ENCODE results near the gene TRAM2. TPM values are rescaled to one million over a fixed set of nuclear protein-coding genes. Genes with fewer than 3 reads are reported as not detected.

TRAM2 gene
- total and polyA plus RNA-seq, 10 of the 15 experiments (the other 5 are each of a cell fraction or from before 2014, with no cell fraction given) = 2.5 to 15.0 (median 11.0) TPM

- Histone ChIP-seq H4K20me1 (ENCODE audit: control insufficient read depth, insufficient read depth) (no peaks in the 10 kb centered on the region), H2AFZ (ENCODE audit: control insufficient read depth, low read depth, low read length) (no peak overlapping the region), H3K4me2 (ENCODE audit: control insufficient read depth, insufficient read depth) (no peak overlapping the region), H3K27me3 (replicated peaks in 1 of 2; ENCODE audit: control insufficient read depth in 2 of 2, insufficient read depth in 2 of 2, low read length in 1 of 2) (no peaks in the 10 kb centered on the region), H3K4me1 (ENCODE audit: control insufficient read depth, insufficient read depth, low read length) (peaks cover 30% of the 10 kb centered on the region), H3K27ac (ENCODE audit: control insufficient read depth, insufficient read depth) (no peak overlapping the region), H3K36me3 (ENCODE audit: control insufficient read depth in 2 of 2, insufficient read depth in 2 of 2, low read length in 1 of 2) (no peaks in the 10 kb centered on the region), H3K9ac (ENCODE audit: control insufficient read depth, insufficient read depth, low read length) (no peak overlapping the region), H3K4me3 (no peak overlapping the region), H3K79me2 (ENCODE audit: control insufficient read depth, insufficient read depth, low read length) (no peaks in the 10 kb centered on the region), H3K9me3 (replicated peaks; ENCODE audit: control insufficient read depth, insufficient read depth, low read length) (no peaks in the 10 kb centered on the region)
- FAIRE-seq (peak; percentile 44), ATAC-seq (no peak), DNase-seq (ENCODE audit: low read depth, low spot score) (no peak)
- intact Hi-C loops (cut with micrococcal nuclease; ENCODE audit: unreplicated experiment) = loop anchor here (5.0 to 10.0 kb wide), 3 partner anchors 66 to 312 kb away; partner anchors contain the start of gene MCM3
- ChIA-PET CTCF (interaction anchor here (1.0 to 12.5 kb wide), 11 partner anchors 9 to 366 kb away, joined by 3 to 118 read pairs (median 5); partner anchors contain the start of genes EFHC1 and TRAM2), POLR2A (interaction anchor here (0.7 to 1.5 kb wide), 3 partner anchors 177 to 245 kb away, joined by 3 to 4 read pairs (median 3); no protein-coding TSS in a partner anchor), RAD21 (ENCODE audit: unreplicated experiment) (interaction anchor here (1.1 to 2.2 kb wide), 6 partner anchors 21 to 181 kb away, joined by 3 to 8 read pairs (median 6); no protein-coding TSS in a partner anchor), SMC1A (ENCODE audit: uncharacterized antibody, unreplicated experiment) (interaction anchor here (0.7 to 6.1 kb wide), 12 partner anchors 9 to 613 kb away, joined by 3 to 41 read pairs (median 5); no protein-coding TSS in a partner anchor)
- in situ Hi-C loops (cut with MboI) = no loop called here
- WGBS (ENCODE audit: insufficient coverage, insufficient replicate concordance, low lambda C conversion rate, missing lambda C conversion rate) = 20% methylated on average over 2 of the region's 2 CpGs
- no TSS peak for BruUV-seq (replicated peaks)
- TF ChIP-seq ASH2L (IDR thresholded peaks at IDR 0.05; ENCODE audit: borderline replicate concordance, low read depth) (no peak), ZBTB33 (IDR thresholded peaks at IDR 0.05) (no peak), MXI1 (IDR thresholded peaks at IDR 0.05; ENCODE audit: low read depth, low read length) (no peak), SUPT20H (IDR thresholded peaks at IDR 0.05; ENCODE audit: borderline replicate concordance, control insufficient read depth, low read depth, low read length) (no peak), ZNF217 (IDR thresholded peaks at IDR 0.05) (no peak), SIN3A (IDR thresholded peaks at IDR 0.05; ENCODE audit: low read depth, low read length) (no peak), MYB (IDR thresholded peaks at IDR 0.05; ENCODE audit: borderline replicate concordance, low read depth, low read length) (no peak), TCF3 (IDR thresholded peaks at IDR 0.05; ENCODE audit: borderline replicate concordance, insufficient read depth, low read depth, low read length) (no peak), SIX5 (IDR thresholded peaks at IDR 0.05; ENCODE audit: low read depth, low read length, severe bottlenecking) (no peak), RELA (IDR thresholded peaks at IDR 0.05; ENCODE audit: borderline replicate concordance, partially characterized antibody) (no peak), NBN (IDR thresholded peaks at IDR 0.05) (no peak)
- TF ChIP-seq, protein P1, sequence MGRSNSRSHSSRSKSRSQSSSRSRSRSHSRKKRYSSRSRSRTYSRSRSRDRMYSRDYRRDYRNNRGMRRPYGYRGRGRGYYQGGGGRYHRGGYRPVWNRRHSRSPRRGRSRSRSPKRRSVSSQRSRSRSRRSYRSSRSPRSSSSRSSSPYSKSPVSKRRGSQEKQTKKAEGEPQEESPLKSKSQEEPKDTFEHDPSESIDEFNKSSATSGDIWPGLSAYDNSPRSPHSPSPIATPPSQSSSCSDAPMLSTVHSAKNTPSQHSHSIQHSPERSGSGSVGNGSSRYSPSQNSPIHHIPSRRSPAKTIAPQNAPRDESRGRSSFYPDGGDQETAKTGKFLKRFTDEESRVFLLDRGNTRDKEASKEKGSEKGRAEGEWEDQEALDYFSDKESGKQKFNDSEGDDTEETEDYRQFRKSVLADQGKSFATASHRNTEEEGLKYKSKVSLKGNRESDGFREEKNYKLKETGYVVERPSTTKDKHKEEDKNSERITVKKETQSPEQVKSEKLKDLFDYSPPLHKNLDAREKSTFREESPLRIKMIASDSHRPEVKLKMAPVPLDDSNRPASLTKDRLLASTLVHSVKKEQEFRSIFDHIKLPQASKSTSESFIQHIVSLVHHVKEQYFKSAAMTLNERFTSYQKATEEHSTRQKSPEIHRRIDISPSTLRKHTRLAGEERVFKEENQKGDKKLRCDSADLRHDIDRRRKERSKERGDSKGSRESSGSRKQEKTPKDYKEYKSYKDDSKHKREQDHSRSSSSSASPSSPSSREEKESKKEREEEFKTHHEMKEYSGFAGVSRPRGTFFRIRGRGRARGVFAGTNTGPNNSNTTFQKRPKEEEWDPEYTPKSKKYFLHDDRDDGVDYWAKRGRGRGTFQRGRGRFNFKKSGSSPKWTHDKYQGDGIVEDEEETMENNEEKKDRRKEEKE (IDR thresholded peaks at IDR 0.05) = no peak
- TF ChIP-seq, protein P2, sequence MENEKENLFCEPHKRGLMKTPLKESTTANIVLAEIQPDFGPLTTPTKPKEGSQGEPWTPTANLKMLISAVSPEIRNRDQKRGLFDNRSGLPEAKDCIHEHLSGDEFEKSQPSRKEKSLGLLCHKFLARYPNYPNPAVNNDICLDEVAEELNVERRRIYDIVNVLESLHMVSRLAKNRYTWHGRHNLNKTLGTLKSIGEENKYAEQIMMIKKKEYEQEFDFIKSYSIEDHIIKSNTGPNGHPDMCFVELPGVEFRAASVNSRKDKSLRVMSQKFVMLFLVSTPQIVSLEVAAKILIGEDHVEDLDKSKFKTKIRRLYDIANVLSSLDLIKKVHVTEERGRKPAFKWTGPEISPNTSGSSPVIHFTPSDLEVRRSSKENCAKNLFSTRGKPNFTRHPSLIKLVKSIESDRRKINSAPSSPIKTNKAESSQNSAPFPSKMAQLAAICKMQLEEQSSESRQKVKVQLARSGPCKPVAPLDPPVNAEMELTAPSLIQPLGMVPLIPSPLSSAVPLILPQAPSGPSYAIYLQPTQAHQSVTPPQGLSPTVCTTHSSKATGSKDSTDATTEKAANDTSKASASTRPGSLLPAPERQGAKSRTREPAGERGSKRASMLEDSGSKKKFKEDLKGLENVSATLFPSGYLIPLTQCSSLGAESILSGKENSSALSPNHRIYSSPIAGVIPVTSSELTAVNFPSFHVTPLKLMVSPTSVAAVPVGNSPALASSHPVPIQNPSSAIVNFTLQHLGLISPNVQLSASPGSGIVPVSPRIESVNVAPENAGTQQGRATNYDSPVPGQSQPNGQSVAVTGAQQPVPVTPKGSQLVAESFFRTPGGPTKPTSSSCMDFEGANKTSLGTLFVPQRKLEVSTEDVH (IDR thresholded peaks at IDR 0.05; ENCODE audit: low read depth, partially characterized antibody) = no peak
Observed at GRCh38 chr6:52596371-52597028, 19.6 kb upstream of the TRAM2 start.
